ENCODE measurements around the gene EDDM13.
"Not testable (repeated sequence)": the region's sequence is repeated elsewhere in the genome, so short reads cannot be mapped to it uniquely, and the experiment has no call there.

The EDDM13 gene

DNA sequence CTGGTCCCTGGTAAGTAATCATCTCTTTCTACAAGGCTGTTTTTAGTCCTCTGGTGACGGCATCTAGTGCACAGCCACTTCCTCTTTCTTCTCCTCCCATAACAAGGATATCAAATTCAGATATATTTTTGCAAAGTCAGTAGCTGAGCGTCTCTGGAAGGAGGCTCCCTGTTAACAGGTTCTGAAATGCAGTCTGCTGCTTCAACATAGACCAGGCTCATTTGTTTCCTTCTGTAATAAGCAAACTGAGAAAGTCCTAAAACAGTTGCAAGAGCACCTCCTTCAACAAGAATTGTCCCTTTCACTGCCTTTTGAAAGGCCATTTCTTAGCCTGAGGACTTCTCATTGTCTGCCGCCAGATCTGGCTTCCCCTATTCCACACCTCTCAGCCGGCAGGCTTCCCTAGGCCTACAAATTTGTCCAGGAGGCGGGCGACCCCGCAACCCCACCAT is 49.5 kb downstream of the EDDM13 start:
- DNase-seq, result no peak

DNA sequence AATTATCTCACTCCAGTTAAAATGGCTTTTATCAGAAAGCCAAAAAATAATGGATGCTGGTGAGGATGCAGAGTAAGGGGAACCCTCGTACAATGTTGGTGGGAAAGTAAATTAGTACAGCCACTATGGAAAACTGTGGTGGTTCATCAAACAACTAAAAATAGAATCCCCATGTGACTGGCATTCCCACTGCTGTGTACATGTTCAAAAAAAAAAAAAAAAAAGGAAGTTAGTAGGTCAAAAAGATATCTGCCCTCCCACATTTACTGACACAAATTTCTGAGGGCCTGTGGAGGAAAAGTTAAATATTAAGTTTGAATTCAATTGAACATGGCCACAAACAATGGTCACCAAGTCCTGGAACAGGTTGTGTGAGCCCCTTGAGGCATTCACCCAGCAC is 51.9 kb downstream of the EDDM13 start:
- no peak for DNase-seq

DNA sequence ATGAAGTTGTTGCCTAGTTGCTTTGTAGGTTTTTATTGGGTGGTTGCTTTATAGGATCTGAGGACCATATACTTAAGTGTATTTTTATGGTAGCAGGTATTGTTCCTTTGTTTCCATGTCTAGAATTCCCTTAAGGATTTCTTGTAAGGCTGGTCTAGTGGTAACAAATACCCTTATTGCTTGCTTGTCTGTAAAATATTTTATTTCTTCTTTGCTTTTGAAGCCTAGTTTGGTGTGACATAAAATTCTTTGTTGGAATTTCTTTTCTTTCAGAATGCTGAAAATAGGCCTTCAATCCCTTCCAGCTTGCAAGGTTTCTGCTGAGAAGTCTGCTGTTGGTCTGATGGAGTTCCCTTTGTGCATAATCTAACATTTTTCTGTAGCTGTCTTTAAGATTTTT is 60.1 kb downstream of the EDDM13 start:
- no peak for DNase-seq

GRCh38 chr19:56333506-56333905 is 61.0 kb downstream of the EDDM13 start:
- peak; percentile 41 for DNase-seq

- DNase-seq, result not testable (repeated sequence)
Measured at GRCh38 chr19:56335371-56335770, 62.8 kb downstream of the EDDM13 start.

- DNase-seq, result not testable (repeated sequence)
Measured at GRCh38 chr19:56337077-56337476, 64.5 kb downstream of the EDDM13 start.

GRCh38 chr19:56339031-56339430 is 66.5 kb downstream of the EDDM13 start:
- not testable (repeated sequence) for DNase-seq

DNA sequence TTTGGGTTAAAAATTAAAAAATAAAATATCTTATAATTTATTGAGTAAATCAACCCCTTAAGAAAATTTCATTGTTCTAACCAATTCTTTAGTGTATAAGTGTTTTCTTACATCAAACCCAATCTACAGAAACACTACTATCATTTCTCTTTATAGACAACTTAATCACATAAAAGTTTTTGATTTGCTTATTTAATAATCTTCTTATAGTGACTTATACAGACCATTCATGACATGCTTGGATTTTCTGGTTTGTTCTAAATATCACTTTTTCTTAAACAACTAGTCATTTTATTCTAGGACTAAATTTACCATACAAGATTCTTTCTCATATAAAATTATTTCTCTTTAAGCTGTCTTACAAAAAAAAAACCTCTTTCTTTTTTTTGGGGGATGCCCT is 69.4 kb downstream of the EDDM13 start:
- no peak for DNase-seq

- DNase-seq, result no peak
Measured at GRCh38 chr19:56347163-56347778, 74.7 kb downstream of the EDDM13 start.

- DNase-seq, result peak; percentile 3
Measured at GRCh38 chr19:56348289-56348877, 75.8 kb downstream of the EDDM13 start.

DNA sequence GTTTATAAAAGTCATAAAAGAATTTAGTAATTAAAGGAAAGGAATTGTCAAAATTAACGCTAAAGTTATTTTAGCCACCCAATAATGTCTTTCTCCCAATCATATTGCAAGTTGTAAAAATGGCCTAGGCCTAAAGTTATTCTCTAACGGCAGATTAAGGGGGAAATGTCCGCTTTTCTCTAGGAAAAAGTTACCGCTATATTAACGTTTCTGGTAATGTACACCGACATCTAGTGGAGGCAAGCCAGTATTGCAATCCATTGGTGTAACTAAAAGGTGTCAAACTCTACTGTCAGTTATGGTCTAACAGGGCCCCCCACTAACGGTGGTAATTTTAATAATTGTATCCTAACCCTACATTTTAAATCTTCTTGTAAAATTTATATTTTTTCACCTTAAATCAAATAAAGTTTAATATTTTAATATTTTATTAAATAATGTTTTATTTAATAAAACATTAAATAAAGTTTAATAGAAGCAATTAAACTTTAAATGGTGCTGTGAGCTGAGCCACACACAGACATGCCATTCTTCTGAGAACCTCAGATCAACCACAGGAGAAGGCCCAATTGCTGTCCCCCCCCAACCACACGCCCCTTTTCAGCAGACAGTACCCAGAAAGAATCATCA is 78.0 kb downstream of the EDDM13 start:
- DNase-seq, result peak; percentile 37

DNA sequence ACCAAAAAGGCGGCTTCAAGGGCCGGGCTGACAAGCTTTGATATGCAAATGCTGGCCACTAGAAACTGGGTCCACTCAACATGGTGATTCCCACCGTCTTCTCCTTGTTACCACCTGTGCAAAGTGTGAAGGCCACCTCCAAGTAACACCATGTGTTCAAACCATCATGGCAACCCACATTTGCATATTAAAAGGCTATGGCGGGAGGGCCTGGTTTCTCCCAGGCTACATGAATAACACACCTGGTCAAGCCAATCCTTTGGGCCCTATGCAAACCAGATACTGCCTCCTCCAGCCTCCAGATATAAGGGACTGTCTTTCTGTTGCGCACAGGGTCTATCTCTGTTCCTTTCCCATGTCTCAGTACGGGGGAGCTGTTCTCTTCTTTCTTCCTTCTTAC is 78.7 kb downstream of the EDDM13 start:
- no peak for DNase-seq

DNA sequence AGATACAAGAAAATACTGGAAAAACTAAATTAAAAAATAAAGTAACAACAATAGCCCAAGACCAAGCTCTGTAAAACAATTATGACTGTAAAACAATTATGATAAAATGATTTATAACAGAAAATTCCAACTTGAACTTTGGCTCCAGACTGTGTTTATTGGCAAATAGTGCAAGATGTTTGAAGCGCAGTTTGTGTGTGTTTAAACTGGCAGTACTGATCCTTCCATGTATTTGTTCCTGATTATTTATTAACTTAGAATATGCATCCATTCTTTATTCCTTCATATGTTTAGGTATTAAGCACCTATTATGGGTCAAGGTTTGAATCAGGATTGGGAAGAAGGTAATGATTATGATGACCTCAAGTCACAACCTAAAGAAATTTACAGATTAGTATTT is 83.0 kb downstream of the EDDM13 start:
- DNase-seq, result no peak

DNA sequence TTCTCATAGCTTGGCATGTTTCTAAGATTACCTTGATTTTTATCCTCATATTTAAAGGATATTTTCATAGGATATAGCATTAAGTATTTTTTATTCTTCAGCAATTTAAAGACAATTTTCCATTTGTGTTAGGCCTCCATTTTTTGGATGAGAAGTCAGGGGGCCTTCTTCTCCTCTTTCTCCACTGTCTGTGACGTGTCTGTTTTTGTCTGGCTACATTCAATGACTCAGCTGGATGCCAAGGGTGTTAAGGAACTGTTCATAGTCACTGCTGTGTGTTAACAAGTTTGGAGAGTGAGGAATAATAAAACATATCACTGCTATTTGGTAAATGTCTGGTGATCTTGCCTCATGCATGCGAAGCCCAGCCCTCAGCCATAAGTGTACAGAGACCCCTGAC is 84.4 kb downstream of the EDDM13 start:
- no peak for DNase-seq

All from NCI-H2171 treated with DMSO at 0.1 percent for 48 hours (cell line).